NOMO-1 (cell line): ENCODE results near the gene MLIP.
"Not testable (repeated sequence)": the region's sequence is repeated elsewhere in the genome, so short reads cannot be mapped to it uniquely, and the experiment has no call there.

Experiments used
- DNase-seq, 2 experiments: peaks; one replicate each; lab custom pipeline; 2025; ENCODE audit not compliant: unreplicated experiment in 2 of 2; lab: John Stamatoyannopoulos, UW

The MLIP gene

GRCh38 chr6:54140811-54141210, 29.6 kb downstream of the MLIP start:
- no peak for DNase-seq

DNA sequence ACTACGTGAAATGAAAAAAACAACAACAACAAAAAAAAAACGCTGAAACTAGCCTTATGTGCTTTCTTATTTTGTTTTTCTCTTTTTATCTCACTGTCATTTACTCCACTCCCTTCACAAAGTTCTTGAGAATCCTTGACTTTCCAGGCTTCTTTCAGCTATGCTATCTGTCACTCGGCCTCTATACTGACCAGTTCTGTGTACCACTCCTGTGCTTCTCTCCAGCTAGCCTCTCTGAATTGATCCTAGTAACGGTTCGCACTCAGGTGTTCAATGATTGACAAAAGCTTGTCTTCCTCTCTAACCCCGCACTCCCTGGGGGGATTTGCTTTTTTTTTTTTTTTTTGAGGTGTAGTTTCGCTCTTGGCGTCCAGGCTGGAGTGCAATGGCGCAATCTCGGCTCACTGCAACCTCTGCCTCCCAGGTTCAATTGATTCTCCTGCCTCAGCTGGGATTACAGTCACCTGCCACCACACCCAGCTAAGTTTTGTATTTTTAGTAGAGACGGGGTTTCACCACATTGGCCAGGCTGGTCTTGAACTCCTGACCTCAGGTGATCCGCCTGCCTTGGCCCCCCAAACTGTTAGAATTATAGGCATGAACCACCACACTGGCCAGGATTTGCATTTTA, 31.8 kb downstream of the MLIP start:
- no peak for DNase-seq

DNA sequence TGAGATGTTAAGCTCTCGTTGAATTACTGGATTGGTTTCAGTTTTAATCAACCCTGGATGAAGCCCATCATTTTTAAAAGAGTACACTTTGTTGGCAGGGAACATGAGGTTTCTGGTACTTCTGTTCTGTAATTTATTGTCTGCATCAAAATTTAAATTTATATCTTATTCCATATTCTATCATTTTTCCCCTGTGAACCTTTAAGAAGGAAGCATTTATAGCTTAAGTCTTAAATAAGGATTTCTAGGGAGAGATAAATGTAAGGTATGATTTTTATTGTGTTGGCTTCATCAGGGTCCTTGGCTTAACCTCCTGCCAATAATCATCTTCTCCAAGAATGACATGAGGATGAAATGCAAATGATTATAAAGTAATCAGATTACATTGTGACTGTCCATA, 40.6 kb downstream of the MLIP start:
- no peak for DNase-seq

- DNase-seq, result no peak
These were observed 45.5 kb downstream of the MLIP start for GRCh38 chr6:54156650-54157250.

GRCh38 chr6:54157405-54157804, 46.2 kb downstream of the MLIP start:
- DNase-seq, result no peak

GRCh38 chr6:54173089-54173488, 61.8 kb downstream of the MLIP start:
- DNase-seq, result no peak

DNA sequence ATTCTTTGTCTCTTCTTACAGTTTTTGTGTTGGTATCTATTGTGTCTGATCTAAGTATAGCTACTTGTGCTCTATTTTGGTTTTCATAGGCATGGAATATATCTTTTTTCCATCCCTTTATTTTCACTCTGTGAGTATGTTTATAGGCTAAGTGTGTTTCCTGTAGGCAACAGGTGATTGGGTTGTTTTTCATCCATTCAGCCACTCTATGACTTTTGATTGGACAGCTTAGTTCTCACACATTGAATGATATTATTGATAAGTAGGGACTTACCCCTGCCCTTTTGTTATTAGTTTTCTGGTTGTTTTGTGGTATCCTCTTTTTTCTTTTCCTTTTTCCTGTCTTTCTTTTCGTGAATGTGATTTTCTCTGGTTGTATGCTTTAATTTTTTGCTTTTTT, 67.9 kb downstream of the MLIP start:
- DNase-seq, result no peak

GRCh38 chr6:54183616-54184015, 72.4 kb downstream of the MLIP start:
- DNase-seq, result no peak

DNA sequence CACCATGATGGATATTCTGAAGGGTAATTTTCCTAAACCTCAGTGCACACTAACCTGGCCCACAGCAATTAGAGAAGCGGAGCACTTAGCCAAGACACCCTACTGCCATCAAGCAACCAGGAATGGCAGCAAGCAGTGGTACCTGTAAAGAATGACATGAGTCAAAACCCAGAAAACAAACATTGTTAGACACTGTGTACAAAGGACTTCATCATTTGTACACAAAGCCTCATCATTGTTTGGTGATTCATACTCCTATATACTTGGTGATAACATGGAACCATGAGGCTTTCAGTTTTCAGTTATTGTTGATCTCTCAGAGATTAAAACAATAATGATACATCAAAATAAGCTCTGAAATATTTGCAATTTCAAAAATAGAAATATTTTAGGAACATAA, 74.6 kb downstream of the MLIP start:
- no peak for DNase-seq

GRCh38 chr6:54188846-54189245, 77.6 kb downstream of the MLIP start:
- peak; percentile 35 to 70 for DNase-seq

GRCh38 chr6:54191461-54191860, 80.2 kb downstream of the MLIP start:
- DNase-seq, result peak; percentile 0 to 69

DNA sequence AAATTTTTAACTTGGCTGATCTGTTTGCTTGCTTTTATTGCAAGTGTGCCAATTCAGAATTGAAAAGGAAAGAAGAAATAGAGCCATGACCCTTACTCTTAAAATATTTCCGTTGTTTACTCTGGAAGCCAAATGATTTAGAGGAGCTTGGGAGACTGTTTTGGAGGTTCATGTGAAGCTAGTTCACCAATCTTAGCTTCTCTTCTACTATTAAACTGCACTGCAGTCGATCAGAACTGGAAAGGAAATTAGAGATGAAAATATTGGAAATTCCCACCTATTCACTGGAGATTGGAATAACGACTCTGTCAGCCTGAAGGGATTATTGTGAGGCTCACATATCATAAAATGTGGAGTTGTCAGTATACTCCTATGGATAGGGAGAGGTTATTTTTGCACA, 81.8 kb downstream of the MLIP start:
- DNase-seq, result no peak

DNA sequence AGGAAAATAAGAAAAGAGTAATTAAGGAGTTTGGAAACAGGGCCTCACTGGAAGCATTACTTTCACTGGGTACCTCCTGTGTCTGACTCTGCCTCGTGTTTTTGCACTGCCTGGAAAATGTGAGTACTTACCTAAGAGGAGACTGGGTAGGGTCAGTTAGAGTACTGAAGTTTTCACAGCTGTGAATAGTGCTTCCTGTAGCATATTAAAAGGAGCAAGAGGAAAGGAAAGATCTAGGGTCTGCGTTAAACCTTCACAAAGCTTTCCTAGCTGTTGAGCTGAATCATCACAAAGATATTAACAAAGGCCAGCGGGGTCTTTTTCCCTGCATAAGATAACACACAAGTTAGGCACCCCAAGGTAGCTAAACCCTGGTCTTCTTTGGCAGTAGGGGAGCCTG, 82.3 kb downstream of the MLIP start:
- no peak for DNase-seq

DNA sequence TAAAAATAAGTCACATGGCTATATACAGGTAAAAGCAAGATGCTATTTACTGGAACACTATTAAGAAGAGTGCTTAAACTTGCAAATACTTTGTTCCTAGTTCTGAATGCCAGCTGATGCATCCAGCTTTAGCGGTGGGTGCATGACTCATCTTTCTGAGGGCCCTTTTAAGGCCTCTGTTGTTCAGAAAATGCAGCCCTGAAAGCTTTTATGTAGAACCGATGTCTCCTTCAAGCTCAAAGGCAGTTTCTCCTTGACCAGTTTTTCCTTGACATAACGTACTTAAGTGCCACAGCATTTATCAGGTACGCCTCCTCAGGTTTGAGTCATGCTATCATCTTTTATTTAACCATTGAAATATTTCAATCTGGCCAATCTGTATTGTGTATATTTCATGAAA, 82.8 kb downstream of the MLIP start:
- DNase-seq, result peak; percentile 54 to 66

DNA sequence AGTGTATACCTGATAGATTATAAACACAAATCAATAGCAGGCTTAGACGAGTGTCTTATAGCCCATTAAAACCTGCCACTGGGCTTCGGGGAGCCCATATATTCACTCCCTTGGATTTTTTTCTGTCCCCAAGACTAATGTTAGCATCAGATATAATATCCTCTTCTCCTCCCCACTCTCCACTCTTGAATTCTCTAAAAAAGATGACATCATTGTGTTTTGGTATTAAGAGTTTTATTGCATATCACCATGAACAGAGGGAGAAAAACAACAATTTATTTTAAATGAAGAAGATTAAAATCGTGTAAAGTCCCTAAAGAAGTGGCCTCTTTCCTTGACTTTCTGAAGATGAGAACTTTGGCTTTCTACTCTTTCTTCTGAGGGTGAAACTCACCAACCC, 84.4 kb downstream of the MLIP start:
- no peak for DNase-seq

GRCh38 chr6:54196905-54197304, 85.7 kb downstream of the MLIP start:
- DNase-seq, result no peak

GRCh38 chr6:54198134-54198533, 86.9 kb downstream of the MLIP start:
- DNase-seq, result peak; percentile 66 to 91

- DNase-seq, result not testable (repeated sequence)
These were observed 92.3 kb downstream of the MLIP start for GRCh38 chr6:54203474-54204035.

DNA sequence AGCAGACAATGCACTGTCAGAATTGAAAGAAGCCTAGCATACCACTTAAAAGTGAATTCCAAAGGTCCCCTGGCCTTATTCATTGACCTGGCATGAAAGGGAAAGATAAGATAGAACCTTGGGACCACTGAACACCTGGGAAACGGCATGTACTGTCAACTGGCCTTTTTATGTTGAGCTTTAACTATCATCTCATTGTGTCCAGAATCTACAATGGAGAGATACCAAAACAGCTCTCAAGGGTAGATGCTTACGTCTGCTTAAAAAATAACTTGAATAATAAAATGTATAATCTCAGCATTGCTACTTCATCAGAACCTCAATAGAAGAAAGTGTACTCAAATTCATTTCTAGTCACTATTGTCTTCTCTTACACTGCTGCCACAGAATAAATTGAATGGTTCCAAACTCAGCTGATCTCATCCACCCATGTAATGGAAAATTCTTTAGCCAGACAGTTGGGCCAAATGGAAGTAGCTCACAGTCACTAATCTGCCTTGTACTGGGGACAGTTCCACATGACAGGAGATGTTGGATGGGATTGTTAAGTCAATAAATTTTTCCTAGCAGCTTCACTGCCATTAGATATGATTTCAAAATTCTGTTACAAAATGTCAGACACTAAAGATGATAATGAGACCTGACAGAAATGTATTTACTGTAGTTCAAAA, 93.8 kb downstream of the MLIP start:
- DNase-seq, result no peak

DNA sequence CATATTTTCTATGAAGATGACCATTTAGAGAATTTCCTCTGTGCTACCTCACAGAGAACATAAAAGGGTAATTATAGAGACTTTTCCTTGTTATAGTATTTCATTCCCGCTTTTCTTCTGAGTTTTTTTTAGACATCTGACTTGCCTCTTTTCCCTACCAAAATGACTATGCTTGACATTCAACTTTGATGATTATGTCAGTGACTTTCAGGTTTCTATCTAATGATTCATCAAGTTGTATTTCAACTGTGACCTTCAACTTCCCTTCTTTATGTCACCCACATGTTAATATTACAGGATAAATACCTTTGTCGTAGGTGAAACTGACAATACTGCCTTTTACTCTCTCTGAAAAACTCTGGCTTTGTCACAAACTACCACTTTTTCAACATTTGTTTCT, 95.3 kb downstream of the MLIP start:
- peak; percentile 68 to 89 for DNase-seq

- not testable (repeated sequence) for DNase-seq
These were observed 98.7 kb downstream of the MLIP start for GRCh38 chr6:54209983-54210382.

GRCh38 chr6:54214286-54214685, 103.0 kb downstream of the MLIP start:
- no peak for DNase-seq
